K562 (cell line): ENCODE measurements around the gene CNIH3.

Source experiments
- CBFA2T2 ChIP-seq: fragments of 450-650 bp; conservative IDR thresholded peaks from 2 replicates; pipeline ENCODE4 v1.6.1; 2017; ENCODE audit warnings: mild to moderate bottlenecking
- CREB1 ChIP-seq, 2 experiments: sonication (generic) in 1 of 2; formaldehyde crosslinking in 1 of 2; IDR thresholded peaks; 2 replicates each; pipeline versions ENCODE4 v1.6.1 to v1.8.0; 2012 to 2022; ENCODE audit warnings: inconsistent platforms in 1 of 2, mild to moderate bottlenecking in 1 of 2, missing genetic modification reagents in 1 of 2, moderate library complexity in 1 of 2
- NFIC ChIP-seq: fragments of 450-650 bp; IDR thresholded peaks from 2 replicates; pipeline ENCODE4 v1.6.1; 2017; ENCODE audit warnings: mild to moderate bottlenecking, inconsistent platforms
- NR2F6 ChIP-seq: fragments of 450-650 bp; formaldehyde crosslinking; IDR thresholded peaks from 2 replicates; pipeline ENCODE4 v1.4.0; 2020; ENCODE audit warnings: mild to moderate bottlenecking
- POLR2A ChIP-seq: fragments of 450-650 bp; conservative IDR thresholded peaks from 2 replicates; pipeline ENCODE4 v1.6.1; 2016
- RAD21 ChIP-seq, 2 experiments: fragments of 250-450 bp in 1 of 2; fragments of 450-650 bp in 1 of 2; sonication (Bioruptor Pico) in 1 of 2; formaldehyde crosslinking in 1 of 2; IDR thresholded peaks in 1 of 2; conservative IDR thresholded peaks in 1 of 2; 2 replicates each; pipeline versions ENCODE4 v1.4.0 to v1.8.0; 2020 to 2022; ENCODE audit warnings: mild to moderate bottlenecking in 2 of 2, moderate library complexity in 1 of 2
- ZNF57 ChIP-seq: fragments of 450-650 bp; formaldehyde crosslinking; IDR thresholded peaks from 2 replicates; pipeline ENCODE4 v1.4.0; 2020; ENCODE audit warnings: mild to moderate bottlenecking, moderate library complexity
- TF ChIP-seq, protein P1 (sequence below): sonication (generic); formaldehyde crosslinking; IDR thresholded peaks from 2 replicates; pipeline ENCODE4 v1.9.0; 2022; ENCODE audit warnings: mild to moderate bottlenecking, missing genetic modification reagents
- TF ChIP-seq, protein P2 (sequence below), 3 experiments: IDR thresholded peaks in 2 of 3; conservative IDR thresholded peaks in 1 of 3; 2 replicates each; pipeline ENCODE4 v1.5.1; 2011 to 2012; ENCODE audit warnings: low read length in 3 of 3, mild to moderate bottlenecking in 3 of 3, control low read depth in 2 of 3, improper control_type of control experiment in 1 of 3, inconsistent platforms in 1 of 3, low read depth in 1 of 3, mixed read lengths in 1 of 3, moderate library complexity in 1 of 3; ENCODE audit not compliant: insufficient read depth in 2 of 3
- TF ChIP-seq, protein P3 (sequence below): sonication (generic); formaldehyde crosslinking; IDR thresholded peaks from 2 replicates; pipeline ENCODE4 v1.8.0; 2022; ENCODE audit warnings: missing genetic modification reagents, mild to moderate bottlenecking, borderline replicate concordance

DNA sequence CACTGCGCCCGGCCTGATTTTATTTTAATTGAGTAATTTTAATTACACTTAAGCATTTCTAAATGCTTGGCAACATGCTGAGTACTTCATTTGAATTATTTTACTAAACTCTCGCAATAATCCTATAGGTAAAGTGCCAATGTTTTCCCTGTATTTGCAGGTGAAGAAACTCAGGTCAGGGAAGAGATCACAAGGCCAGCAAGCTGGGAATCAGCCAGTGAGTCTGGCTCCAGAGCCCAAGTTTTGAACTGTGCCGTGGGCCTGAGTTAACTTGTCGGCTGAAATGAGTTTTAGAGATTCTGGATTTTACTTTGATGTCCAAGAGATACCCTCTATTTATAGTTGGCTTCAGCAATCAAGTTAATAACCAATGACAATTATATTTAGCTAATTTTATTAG lies 141.4 kb downstream of the CNIH3 start:
- TF ChIP-seq, protein P1, sequence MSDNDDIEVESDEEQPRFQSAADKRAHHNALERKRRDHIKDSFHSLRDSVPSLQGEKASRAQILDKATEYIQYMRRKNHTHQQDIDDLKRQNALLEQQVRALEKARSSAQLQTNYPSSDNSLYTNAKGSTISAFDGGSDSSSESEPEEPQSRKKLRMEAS (CRISPR knock-in tag): no peak
- TF ChIP-seq, protein P2, sequence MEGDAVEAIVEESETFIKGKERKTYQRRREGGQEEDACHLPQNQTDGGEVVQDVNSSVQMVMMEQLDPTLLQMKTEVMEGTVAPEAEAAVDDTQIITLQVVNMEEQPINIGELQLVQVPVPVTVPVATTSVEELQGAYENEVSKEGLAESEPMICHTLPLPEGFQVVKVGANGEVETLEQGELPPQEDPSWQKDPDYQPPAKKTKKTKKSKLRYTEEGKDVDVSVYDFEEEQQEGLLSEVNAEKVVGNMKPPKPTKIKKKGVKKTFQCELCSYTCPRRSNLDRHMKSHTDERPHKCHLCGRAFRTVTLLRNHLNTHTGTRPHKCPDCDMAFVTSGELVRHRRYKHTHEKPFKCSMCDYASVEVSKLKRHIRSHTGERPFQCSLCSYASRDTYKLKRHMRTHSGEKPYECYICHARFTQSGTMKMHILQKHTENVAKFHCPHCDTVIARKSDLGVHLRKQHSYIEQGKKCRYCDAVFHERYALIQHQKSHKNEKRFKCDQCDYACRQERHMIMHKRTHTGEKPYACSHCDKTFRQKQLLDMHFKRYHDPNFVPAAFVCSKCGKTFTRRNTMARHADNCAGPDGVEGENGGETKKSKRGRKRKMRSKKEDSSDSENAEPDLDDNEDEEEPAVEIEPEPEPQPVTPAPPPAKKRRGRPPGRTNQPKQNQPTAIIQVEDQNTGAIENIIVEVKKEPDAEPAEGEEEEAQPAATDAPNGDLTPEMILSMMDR (IDR thresholded peaks at IDR 0.05 in 2 of 3, conservative IDR thresholded peaks at IDR 0.05 in 1 of 3; ENCODE audit: insufficient read depth in 2 of 3, low read depth in 1 of 3, low read length in 3 of 3): no peak
- TF ChIP-seq POLR2A (no peak), CREB1 (IDR thresholded peaks at IDR 0.05) (no peak), CREB1 (CRISPR knock-in tag; IDR thresholded peaks at IDR 0.05) (no peak), NFIC (no peak), NR2F6 (CRISPR knock-in tag) (no peak), CBFA2T2 (no peak), RAD21 (CRISPR knock-in tag; conservative IDR thresholded peaks at IDR 0.05 in 1 of 2, IDR thresholded peaks at IDR 0.05 in 1 of 2) (no peak), ZNF57 (CRISPR knock-in tag) (no peak)
- TF ChIP-seq, protein P3, sequence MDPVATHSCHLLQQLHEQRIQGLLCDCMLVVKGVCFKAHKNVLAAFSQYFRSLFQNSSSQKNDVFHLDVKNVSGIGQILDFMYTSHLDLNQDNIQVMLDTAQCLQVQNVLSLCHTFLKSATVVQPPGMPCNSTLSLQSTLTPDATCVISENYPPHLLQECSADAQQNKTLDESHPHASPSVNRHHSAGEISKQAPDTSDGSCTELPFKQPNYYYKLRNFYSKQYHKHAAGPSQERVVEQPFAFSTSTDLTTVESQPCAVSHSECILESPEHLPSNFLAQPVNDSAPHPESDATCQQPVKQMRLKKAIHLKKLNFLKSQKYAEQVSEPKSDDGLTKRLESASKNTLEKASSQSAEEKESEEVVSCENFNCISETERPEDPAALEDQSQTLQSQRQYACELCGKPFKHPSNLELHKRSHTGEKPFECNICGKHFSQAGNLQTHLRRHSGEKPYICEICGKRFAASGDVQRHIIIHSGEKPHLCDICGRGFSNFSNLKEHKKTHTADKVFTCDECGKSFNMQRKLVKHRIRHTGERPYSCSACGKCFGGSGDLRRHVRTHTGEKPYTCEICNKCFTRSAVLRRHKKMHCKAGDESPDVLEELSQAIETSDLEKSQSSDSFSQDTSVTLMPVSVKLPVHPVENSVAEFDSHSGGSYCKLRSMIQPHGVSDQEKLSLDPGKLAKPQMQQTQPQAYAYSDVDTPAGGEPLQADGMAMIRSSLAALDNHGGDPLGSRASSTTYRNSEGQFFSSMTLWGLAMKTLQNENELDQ (CRISPR knock-in tag): no peak
